GM18508 (cell line): ENCODE measurements around the gene GNAT3.

Experiments used
- ATAC-seq: cut with Tn5 transposase; IDR thresholded peaks from one replicate; pipeline ENCODE4 v1.9.1; 2021; ENCODE audit warnings: moderate number of reproducible peaks; ENCODE audit not compliant: insufficient read depth, unreplicated experiment

The GNAT3 gene

DNA sequence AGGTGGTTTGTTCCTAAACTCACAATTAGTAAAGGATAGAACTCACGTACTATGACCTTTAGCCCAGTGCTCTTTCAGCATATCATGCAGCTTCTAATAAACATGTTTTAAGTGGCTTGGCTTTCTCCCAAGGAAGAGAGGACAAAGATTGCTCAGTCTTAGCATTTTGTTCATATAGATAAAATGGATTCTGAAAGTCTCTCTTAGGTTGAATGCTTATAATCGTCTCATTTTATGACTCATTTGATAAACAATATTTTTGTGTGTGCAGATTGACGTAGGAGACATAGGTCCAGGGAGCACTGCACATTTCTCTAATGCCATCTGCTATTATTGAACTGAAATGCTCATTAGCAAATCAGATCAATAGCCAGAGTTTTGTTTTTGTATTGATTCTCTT is 44.8 kb downstream of the GNAT3 start:
- no peak for ATAC-seq

DNA sequence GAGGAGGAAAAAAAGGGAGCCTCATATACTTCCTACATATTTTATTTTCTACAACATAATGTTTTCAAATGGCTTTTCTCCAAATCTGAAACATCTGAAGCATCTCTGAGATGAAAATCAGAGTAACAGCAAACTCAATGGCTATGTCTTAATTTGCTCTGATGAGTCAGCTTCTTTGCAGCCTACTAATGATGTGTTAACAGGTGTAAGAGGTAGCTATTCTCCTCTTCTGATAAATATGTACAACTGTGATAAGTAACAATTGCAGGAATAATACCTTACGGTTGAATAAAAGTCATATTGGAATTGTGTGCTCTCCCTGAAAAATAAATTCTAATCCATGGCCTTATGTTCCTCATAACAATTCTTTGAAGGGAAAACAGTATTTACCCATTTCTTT is 45.2 kb downstream of the GNAT3 start:
- ATAC-seq = no peak

GRCh38 chr7:80464211-80464610 is 47.7 kb downstream of the GNAT3 start:
- no peak for ATAC-seq

DNA sequence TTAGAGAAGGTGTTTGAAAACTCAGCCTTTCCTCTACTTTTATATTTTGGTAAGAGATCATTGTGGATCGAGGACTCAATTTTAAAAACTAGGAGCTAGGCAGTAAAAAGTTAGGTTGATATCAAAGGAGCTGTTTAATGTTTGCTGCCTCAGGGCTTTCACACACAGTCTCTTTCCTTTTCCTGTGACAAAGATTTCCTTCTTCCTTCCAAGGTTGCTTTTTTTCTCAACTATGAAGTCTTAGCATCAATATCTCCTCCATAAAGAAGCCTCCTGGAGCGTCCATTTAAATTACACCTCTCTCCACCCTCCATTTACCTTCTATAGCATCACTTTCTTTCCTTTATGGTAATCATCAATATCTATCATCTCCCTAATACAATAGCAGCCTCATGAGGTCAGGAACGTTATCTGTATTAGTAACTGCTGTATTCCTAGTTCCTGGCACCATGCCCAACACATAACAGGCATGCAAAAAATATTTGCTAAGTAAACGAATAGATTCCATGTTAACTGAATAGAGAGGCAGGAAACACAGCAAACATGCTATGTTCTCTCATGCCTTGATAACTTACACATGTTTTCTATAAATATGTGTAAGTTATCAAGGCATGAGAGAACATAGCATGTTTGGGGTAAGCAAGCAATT is 48.5 kb downstream of the GNAT3 start:
- ATAC-seq = no peak

DNA sequence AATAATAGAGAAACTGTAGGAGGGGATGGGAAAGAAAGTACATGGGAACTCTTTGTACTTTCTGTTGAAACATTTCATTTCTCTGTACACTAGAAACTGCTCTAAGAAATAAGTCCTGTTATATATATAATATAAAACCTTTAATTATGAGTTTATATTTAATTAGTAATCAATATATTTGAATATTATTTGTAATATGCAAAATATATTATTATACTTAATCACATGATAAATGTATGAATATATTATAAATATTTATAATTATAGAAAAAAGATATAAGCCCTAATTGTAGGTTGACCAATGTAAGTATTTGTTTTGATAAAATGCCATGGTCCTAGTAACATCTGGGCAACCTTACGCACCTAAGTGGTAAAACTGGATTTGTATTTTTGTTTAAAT is 51.0 kb downstream of the GNAT3 start:
- ATAC-seq = no peak

DNA sequence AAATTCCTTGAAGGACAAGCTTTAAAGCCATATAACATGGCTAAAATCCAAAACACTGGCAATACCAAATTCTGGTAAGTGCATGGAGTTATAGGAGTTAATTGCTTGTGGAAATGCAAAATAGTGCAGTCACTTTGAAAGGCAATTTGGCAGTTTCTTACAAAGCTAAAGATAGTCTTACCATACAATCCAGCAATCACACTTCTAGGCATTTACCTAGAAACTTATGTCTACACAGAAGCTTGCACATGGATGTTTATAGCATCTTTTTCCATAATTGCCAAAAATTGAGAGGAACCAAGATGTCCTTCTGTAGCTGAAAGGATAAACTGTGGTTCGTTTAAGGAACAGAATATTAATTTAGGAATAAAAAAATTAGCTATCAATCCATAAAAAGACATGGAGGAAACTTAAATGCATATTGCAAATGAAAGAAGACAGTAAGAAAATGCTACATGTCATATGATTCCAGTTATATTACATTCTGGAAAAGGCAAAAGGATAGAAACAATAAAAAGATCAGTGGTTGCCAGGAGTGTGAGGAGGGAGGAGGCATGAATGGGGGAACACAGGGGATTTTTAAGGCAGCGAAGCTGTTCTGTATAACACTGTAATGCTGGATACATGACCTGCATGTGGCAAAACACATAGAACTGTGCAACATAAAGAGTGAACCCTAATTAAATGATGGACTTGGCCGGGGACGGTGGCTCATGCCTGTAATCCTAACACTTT is 51.9 kb downstream of the GNAT3 start:
- ATAC-seq = no peak

DNA sequence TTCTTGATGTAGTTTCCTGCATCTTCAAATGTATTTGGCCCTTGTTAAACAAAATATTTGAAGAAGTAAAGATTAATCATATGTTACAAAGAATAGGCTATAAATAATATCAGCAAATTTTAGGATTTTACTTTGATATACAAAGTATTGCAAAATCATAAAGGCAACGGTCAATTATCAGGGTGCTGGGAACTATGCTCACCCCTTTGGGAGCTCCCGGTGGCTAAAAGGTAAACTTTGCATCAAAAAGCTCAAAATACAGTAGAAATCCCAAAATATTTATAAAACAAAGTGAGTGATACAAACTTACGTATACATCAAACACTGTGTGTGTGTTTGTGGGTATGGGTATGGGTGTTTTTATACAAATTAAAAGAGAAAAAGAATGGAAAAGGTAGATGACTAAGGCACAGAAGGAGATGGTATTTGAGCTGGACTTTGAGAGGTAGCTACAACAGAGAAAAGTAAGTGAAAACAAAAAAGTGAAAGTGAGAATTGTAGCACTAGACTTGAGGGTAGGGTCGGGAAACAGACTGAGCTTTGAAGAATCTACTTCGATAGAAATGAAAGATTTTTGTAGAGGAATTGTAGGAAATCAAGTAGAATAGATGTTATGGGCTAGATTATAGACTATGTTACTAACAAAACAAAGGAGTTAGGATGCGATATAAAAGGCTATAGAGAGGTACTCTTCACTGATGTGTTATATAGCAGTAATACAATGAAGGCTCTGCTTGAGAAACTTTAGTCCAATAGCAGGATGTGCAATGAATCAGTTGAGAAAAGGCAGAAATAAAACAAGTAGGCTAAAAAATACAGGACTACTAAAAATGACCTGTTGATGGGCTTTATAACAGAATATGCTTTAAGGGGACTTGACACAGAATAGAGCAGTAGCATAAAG is 52.8 kb downstream of the GNAT3 start:
- ATAC-seq = no peak

GRCh38 chr7:80453699-80454340 is 58.0 kb downstream of the GNAT3 start:
- no peak for ATAC-seq

GRCh38 chr7:80450621-80451308 is 61.1 kb downstream of the GNAT3 start:
- no peak for ATAC-seq

- no peak for ATAC-seq
These were observed 62.0 kb downstream of the GNAT3 start for GRCh38 chr7:80449836-80450235.

- ATAC-seq = no peak
These were observed 66.5 kb downstream of the GNAT3 start for GRCh38 chr7:80445351-80445750.

DNA sequence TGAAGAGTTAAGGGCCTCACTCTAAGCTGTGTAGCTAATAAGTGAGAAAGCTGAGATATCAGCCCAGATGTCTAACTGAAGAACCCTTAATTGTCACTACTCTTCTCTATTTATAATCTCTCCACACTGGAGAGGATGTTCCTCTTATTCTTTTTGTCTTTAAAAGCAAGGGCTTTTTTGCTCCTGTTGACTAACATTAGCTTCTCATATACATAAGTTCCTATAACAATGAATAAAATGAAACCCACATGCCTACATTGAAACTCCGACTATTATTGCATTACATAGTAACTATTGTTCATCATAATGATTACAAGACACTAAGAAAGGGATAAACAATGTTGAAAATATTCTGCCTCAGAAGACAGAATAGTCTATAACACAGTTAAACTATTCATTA is 67.1 kb downstream of the GNAT3 start:
- no peak for ATAC-seq

GRCh38 chr7:80443325-80443724 is 68.5 kb downstream of the GNAT3 start:
- no peak for ATAC-seq

GRCh38 chr7:80440883-80441282 is 71.0 kb downstream of the GNAT3 start:
- ATAC-seq = no peak

- ATAC-seq = no peak
These were observed 71.7 kb downstream of the GNAT3 start for GRCh38 chr7:80439894-80440821.

DNA sequence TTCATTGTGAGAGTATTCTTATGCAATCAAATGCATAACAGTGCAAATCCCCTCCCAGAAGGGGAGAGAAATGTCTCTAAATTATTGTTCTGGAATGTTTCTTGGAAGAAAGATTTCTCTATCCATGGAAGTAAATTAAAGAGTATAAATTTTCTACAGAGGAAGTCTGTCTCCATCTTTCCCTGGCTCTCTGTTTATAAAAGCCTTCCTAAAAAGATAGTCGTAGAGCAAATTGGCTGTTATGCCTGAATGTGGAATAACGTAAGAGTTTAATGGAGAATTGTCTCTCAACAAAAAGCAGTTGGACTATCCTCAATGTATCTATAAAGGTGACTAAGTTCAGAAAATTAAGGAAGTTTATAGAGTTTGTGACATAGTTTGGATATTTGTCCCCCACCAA is 76.3 kb downstream of the GNAT3 start:
- no peak for ATAC-seq

DNA sequence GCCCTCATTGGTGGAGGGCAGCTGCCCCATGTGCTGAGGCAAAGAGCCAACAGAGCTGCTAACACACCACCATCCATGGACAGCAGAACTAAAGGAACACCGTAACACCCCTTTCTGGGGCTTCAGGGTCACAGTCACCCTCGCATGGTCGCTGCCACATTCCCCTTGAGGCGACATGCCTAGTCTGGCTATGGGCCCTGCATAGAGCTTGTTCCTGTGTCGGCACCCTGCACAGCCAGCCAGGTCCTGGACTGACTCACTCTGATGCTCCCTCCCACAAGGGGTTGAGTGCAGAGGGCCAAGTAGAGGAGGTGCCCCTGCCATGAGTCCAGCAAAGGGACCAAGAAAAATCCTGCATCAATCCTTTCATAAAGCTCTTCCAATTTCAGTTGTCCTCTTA is 77.8 kb downstream of the GNAT3 start:
- no peak for ATAC-seq

DNA sequence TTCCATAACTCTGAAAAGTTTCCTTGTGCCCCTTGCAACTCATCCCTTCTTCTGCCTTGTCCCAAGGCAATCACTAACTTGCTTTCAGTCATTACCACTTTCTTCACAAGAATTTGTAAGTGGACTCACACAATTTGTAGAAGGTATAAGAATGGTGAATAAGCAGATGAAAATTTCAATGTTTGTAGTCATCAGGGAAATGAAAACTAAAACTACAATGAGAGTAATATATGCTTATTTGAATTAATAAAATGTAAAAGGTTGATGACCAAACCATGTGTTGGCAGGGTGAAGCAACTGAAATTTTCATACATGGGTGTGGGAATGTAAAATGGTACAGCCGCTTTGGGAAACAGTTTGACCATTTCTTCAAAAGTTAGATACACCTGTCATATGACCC is 79.7 kb downstream of the GNAT3 start:
- no peak for ATAC-seq

- no peak for ATAC-seq
These were observed 82.7 kb downstream of the GNAT3 start for GRCh38 chr7:80429181-80429580.
